Head of caudate nucleus (tissue), 42 donors: ENCODE measurements around the gene HELQ.
A peak's percentile ranks its signal among the peaks of the same experiment; 100 is the strongest.
"Not testable (repeated sequence)": the region's sequence is repeated elsewhere in the genome, so short reads cannot be mapped to it uniquely, and the experiment has no call there.

Experiments
- DNase-seq, 42 donors: peaks; one replicate each; pipeline versions ENCODE4 v3.0.0 to v3.0.0-alpha.2; 2020 to 2021; ENCODE audit warnings: mixed read lengths in 7 of 42
- intact Hi-C: fragments of 100-400 bp; cut with DNase I; formaldehyde crosslinking; loops from one replicate; pipeline ENCODE4 v1.15.0; 2022

Gene HELQ, protein sequence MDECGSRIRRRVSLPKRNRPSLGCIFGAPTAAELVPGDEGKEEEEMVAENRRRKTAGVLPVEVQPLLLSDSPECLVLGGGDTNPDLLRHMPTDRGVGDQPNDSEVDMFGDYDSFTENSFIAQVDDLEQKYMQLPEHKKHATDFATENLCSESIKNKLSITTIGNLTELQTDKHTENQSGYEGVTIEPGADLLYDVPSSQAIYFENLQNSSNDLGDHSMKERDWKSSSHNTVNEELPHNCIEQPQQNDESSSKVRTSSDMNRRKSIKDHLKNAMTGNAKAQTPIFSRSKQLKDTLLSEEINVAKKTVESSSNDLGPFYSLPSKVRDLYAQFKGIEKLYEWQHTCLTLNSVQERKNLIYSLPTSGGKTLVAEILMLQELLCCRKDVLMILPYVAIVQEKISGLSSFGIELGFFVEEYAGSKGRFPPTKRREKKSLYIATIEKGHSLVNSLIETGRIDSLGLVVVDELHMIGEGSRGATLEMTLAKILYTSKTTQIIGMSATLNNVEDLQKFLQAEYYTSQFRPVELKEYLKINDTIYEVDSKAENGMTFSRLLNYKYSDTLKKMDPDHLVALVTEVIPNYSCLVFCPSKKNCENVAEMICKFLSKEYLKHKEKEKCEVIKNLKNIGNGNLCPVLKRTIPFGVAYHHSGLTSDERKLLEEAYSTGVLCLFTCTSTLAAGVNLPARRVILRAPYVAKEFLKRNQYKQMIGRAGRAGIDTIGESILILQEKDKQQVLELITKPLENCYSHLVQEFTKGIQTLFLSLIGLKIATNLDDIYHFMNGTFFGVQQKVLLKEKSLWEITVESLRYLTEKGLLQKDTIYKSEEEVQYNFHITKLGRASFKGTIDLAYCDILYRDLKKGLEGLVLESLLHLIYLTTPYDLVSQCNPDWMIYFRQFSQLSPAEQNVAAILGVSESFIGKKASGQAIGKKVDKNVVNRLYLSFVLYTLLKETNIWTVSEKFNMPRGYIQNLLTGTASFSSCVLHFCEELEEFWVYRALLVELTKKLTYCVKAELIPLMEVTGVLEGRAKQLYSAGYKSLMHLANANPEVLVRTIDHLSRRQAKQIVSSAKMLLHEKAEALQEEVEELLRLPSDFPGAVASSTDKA

DNA sequence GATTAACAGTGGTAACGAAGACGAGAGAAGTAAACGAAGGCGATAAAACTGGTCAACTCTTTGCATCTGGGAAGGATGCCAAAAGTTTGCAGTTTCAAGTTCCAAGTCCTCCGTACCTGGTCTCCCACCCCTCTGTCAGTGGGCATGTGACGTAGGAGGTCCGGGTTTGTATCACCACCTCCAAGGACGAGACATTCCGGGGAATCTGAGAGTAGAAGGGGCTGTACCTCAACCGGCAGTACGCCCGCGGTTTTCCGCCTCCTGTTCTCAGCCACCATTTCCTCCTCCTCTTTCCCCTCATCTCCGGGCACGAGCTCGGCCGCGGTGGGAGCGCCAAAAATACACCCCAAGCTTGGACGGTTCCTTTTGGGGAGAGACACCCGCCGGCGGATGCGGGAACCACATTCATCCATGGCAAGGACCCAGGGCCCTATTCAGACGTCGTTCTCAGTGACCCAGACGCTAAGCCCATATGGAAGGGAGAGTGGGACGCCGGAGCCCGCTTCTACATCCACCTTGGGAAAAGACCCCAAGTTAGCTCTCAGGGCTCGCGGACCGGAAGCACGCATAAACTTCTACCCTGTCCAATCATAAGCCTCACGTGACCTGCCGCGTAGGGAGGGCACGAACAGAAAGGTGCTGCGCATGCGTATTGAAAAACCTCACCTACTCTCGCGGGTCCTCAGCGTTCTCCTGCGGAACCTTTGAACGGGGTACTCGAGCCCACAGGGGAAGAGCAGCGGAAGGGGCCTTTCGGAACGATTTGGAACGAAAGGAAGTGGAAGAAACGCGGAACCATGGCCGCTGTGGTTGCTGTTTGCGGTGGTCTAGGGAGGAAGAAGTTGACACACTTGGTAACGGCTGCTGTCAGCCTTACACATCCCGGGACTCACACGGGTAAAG, at the start of gene HELQ, which contains the start of gene MRPS18C:
Gene HELQ (minus strand): TSS at position 543 of the 903 bp plus-strand sequence. CDS start 130 bp downstream, at position 413.
Gene MRPS18C (plus strand): TSS at position 778 of the 903 bp plus-strand sequence. CDS start 20 bp downstream, at position 798.
- peak; percentile 87 to 98 (median 95) for DNase-seq
- intact Hi-C loops = loop anchor here (10.0 kb wide), 1 partner anchor 171 kb away; the partner anchor contains the start of gene COQ2

DNA sequence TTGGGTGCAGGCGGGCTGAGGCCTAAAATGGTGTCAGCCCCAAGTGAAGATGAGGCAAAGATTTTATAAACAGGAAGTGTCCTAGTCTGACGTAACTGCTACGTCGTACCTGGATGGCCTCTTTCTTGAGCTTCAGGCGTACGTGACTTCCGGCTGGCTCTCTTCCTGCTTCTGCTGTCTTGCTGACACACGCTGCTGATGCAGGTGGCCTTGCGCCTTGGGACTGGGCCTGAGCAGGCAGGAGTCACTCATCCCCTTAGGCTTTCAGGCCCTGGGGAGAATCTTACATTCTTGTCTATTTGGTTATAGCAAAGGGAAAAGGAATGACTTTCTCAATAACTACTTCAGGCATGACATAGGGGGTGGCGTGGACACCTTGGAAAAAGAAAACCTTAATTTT, 49.4 kb upstream of the HELQ start:
- intact Hi-C loops = no loop called here
- DNase-seq = no peak

DNA sequence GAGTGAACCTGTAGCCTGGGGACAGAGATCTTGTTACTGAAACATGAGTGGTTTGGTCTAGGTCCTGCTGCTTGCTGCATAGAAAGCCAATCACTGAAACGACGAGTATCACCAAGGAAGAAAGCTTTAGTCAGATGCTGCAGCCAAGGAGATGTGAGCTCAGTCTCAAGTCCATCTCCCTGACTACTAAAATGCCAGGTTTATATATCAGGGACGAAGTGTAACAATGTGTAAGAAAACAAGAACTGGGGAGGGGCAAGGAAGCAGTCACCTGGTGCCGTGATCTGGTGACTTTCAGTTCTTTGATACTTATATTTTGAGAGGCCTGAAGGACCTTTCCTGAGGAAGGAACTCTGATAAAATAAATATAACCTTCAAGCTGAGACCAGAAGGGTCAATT, 48.9 kb upstream of the HELQ start:
- intact Hi-C loops = no loop called here
- DNase-seq = no peak

DNA sequence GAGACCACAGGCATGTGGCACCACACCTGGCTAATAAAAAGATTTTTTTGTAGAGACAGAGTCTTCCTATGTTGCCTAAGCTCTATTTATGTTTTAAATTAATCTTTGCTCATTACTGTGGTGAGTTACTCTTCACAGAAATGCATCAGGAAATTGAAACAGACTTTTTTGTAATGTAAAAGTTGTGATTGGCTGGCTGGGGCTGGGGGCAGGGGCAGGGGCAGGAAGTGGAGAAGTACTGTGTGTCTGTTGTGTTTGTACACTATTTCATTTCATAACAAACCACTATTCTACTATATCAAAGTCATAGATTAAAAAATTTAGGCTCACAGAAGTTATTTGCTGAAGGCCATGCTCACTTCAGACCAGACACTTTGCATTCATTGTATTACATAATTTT, 48.4 kb upstream of the HELQ start:
- intact Hi-C loops = no loop called here
- no peak for DNase-seq

DNA sequence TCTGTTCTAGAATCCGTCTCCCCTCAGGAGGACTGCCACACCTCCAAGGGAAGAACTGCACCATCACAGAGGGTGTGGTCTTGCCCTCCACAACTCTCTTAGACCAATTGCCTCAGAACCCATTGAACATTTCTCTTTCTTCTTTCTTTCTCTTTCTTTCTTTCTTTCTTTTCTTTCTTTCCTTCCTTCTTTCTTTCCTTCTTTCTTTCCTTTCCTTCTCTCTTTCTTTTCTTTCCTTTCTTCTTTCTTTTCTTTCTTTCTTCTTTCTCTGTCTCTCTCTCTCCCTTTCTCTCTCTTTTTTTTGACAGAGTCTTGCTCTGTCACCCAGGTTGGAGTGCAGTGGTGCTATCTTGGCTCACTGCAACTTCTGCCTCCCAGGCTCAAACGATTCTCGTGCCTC, 46.0 kb upstream of the HELQ start:
- intact Hi-C loops = not testable (repeated sequence)

DNA sequence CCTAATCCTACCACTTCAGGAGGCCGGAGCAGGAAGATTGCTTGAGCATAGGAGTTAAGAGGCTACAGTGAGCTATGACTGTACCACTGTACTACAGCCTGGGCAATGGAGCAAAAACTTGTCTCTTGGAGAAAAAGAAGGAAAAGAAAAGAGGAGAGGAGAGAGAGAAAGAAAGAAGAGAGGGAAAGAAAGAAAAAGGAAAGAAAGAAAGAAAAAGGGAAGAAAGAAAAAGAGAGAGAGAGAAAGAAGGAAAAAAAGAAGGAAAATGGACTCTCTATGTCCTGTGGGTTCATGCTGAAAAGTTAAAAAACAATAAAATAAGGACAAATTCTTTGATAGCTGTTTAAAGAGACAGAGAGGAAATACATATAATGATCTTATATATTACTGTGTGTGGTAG, 42.6 kb upstream of the HELQ start:
- intact Hi-C loops = no loop called here
- DNase-seq = no peak

More for the DNA sequence above, 46.0 kb upstream of the HELQ start:
- not testable (repeated sequence) for DNase-seq

DNA sequence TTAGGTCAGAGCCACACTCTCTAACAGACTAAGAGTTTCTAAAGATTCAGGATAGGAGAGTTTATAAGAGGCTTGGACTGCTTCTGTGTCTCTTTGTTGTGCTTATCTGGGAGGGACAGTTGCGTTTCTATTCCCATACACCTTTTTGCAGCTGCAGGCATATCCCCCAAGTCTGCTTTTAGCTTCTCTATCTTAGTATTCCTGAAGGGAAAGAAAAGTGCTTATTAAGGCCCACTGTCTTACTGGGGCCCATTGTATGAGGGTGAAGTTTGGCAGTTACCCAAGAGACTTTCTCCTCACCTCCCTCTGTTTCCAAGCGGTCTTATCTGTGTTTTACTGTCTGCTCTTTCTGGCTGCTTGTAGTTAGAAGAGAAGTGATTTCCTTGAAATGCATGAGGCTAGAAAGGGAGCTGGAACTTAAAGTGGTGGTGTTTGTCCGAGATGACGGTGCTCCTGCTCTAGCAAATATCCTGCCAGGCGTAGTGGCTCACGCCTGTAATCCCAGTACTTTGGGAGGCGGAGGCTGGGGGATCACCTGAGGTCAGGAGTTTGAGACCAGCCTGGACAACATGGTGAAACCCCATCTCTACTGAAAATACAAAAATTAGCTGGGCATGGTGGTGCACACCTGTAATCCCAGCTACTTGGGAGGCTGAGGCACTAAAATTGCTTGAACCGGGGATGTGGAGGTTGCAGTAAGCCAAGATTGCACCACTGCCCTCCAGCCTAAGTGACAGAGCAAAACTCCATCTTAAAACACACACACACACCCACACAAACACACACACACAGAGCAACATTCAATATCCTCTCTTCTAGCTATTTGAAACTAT, 40.7 kb upstream of the HELQ start:
- DNase-seq, intact Hi-C loops: not testable (repeated sequence)

DNA sequence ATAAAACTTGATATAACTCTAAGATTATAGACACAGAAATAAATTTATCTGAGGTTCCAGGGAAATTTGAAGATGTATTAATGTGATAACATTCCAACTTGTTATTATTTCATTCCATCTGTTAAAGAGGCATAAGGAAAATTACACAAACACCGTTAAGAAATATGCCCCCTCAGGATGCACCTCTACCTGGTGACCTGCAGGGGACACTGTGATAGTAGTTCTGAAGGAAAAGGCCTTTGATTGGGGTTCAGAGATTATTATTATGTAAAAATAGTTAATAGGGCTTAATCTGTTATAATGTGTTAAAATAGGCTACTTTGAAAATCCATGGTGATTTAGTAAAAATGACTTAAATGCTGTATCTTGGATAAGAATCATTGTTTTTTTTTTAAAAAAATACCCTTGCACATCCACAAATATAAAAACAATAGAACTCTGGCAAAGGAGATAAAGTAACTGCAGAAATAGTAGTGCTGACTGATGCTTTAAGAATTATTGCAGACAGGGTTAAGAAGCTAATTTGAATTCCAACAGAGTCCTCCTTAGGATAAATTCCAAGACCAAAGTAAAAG, 35.3 kb upstream of the HELQ start:
- no peak for DNase-seq
- intact Hi-C loops = no loop called here

DNA sequence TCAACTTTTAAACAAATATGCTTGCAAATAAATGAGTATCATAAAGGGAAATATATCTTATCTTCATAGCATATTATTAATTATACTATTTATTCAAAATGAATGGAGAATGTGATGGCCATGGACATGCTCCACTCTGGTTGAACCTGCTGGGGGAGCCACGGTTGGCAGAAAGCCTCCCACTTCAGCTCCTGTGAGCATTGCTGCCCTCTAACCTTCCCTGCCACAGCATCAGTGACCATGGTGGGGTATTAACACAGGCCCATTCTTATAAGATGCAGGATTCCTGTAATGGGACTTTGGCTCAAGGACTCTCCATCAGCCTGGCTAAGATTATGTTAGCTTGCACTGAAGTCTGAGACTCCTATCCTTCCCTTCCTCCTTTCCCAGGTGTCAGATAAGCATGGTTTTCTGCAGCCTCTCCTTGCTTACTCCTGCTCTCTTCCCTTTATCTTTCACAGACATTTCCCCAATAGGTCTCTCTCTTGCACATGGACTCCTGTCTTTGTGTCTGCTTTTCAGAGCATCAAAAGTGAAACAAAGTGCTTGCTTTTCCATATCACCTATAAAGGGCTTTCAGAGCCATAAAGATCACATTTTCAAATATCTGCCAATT, 34.2 kb upstream of the HELQ start:
- DNase-seq = no peak
- intact Hi-C loops = loop anchor here (5.0 kb wide), 1 partner anchor 147 kb away; no protein-coding TSS in a partner anchor

DNA sequence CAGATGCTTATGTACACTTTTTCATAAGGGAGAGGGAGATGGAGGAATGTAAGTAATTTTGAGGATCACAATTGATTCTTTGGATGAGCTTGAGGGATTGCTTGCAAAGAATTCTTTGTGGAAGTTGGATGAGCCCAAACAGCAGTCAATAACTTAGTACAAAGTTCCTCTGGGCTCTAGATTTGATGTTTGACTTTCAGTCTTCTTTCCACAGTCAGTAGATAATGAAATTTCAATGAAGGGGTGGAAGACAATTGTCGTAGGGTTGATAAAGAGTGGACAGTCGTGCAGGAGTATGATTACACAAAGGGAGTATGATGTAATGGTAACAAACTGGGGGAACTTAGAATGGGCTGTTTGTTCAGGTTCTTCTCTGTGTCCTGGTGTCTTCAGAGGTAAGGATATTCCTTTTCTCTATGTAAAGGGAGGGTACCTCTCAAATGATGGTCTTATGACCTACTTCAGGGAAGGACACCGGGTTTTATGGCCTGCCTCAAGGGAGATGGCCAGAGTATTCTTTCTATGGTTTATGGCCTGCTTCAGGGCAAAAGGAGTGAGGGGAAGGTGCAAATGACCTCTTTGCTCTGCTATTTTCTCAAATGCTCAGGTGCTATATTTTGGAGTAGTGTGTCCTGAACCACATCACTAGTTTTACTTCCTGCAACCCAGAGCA, 31.0 kb upstream of the HELQ start:
- no peak for DNase-seq
- intact Hi-C loops = loop anchor here (5.0 kb wide), 1 partner anchor 151 kb away; no protein-coding TSS in a partner anchor

DNA sequence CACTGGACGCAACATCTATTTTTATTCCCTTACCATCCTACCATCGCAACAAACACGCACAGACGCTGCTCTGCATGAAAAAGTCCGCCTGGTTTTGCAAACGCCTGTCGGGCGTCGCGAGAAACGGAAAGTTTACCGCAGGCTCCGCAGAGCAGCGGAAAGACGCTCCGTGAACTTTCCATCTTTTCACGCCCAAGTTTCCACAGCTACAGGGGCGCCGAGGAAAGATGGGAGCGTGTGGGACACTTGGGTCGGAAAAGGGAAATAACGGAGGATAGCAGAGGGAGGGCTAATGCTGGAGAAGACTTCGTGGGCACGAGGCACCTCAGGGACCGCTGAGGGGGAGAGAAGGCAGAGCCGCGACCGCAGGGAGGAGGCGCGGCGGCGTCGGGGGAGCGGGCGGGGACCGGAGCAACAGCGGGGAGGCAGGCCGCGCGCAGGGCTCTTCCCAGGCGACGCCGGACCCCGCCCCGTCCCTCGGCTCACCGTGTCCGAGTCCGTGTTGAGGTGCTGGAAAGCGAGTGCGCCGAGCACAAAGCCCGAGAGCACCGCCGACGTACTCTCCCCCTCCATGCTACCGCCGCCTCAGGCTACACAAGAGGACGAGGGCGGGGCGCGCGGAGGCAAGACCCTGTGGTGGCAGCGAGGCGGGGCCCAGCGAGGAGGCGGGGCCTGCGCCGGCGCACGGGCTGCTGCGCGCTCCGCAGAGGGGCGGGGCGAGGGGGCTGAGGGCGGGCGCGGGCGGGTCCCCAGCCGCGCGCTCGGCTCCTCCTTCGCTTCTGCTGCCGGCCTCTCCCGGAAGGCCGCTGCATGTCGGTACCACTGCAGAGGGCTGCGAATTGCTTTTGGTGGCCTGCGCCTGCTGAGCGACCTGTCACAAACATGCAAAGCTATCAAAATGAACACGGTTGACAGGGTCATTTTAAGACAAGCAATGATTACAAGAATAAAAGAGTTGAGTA, 29.2 kb upstream of the HELQ start, which contains the start of gene ABRAXAS1:
Gene ABRAXAS1 (minus strand): TSS at position 601 of the 962 bp plus-strand sequence. CDS start 28 bp downstream, at position 573.
- intact Hi-C loops = loop anchor here (2.0 to 5.0 kb wide), 2 partner anchors 26 to 153 kb away; no protein-coding TSS in a partner anchor
- peak; percentile 83 to 98 (median 95) for DNase-seq

DNA sequence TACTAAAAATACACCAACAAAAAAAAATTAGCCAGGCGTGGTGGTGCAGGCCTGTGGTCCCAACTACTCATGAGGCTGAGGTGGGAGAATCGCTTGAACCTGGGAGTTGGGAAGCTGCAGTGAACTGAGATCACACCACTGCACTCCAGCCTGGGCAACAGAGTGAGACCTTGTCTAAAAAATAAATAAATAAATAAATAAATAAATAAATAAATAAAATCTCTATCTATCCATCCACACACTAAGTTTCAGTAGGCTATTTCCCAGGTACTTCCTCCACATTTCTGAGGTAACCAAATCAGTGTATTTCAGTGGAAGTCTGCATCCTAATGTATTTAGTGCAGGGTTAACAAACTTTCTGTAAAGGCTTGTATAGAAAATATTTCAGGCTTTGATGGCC, 18.3 kb upstream of the HELQ start:
- no peak for DNase-seq
- intact Hi-C loops = no loop called here

DNA sequence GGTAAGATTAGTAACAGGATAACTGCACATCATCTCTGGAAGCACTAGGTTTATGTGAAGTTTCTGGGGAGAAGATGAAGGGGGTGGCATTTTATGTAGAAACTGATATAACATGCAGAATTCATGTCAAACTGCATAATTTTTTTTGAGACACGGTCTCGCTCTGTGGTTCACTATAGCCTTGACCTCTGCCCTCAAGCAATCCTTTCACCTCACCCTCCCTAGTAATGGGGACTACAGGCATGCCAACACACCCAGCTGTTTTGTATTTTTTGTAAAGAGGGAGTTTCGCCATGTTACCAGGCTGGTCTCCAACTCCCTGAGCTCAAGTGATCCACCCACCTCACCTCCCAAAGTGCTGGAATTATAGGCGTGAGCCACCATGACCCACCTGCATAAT, 17.8 kb upstream of the HELQ start:
- intact Hi-C loops = no loop called here
- DNase-seq = no peak

DNA sequence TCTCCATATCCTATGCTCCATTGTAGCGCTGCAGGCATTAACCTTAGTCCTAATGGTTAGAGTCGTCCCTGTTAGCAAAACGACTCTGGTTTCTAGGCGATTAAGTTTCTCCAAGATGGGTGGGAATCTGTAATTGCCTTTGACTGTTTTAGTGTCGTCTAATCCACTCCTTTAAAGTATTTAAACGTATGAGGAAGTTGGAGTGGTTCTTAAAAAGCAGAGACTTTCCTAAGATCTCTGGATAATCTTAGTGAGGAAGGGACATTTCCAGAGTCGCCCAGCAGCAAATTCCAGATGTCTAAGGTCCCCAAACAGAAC, 520 bp upstream of the HELQ start:
- intact Hi-C loops = loop anchor here (10.0 kb wide), 1 partner anchor 171 kb away; the partner anchor contains the start of gene COQ2
- DNase-seq = no peak

DNA sequence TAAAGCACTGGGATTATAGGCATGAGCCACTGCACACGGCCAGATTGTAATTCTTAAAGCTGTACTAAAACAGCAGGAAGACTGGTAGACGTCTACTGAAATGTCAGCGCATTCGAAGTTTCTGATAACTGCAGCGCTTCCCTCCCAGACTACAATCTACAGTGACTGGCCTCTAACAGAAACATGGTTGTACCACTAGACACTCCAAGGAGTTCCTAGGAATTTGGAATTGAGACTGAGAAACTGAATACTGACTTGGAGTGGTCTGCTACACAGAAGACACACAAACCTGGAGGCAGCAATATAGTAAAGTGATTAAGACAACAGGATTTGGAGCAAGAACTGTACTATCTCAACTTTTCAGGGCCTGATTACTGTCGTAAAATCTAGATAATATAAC, 937 bp downstream of the HELQ start:
- intact Hi-C loops = loop anchor here (10.0 kb wide), 1 partner anchor 170 kb away; the partner anchor contains the start of gene COQ2
- no peak for DNase-seq
